AG10803 (cell line): Measurements from ENCODE around the gene ADCY9.

ENCODE experiments used
- DNase-seq: peaks from one replicate; pipeline ENCODE4 v3.0.0; 2010; ENCODE audit warnings: low read depth
- H3K4me3 ChIP-seq: 2 replicates; pipeline ENCODE4 v1.5.1; 2011; ENCODE audit warnings: mild to moderate bottlenecking, low read length, control low read depth
- TF ChIP-seq, protein P1 (sequence below): conservative IDR thresholded peaks from 2 replicates; pipeline ENCODE4 v1.5.1; 2011; ENCODE audit warnings: mild to moderate bottlenecking, low read length, control low read depth, inconsistent platforms

Gene ADCY9

DNA sequence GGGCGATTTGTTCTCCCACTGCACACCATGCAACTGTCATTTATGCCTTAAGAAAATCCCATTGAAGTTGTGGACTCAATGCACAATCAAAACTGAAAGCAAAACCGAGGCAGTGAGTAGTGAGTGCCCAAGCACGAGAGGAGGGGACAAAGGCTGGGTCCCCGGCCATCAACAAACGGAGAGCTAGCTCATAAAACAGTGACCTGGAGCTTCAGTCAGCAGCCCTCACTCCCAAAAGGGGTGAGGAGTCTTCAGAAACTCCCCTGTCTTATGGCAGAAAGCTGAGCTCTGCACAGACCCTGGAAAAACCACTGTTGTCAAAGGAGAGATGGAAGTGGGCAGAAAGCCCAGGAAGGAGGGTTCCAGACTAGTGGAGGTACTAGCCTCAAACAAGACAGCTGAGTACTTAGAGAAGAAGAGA is 96.9 kb downstream of the ADCY9 start:
- peak; percentile 50 for DNase-seq
- TF ChIP-seq, protein P1, sequence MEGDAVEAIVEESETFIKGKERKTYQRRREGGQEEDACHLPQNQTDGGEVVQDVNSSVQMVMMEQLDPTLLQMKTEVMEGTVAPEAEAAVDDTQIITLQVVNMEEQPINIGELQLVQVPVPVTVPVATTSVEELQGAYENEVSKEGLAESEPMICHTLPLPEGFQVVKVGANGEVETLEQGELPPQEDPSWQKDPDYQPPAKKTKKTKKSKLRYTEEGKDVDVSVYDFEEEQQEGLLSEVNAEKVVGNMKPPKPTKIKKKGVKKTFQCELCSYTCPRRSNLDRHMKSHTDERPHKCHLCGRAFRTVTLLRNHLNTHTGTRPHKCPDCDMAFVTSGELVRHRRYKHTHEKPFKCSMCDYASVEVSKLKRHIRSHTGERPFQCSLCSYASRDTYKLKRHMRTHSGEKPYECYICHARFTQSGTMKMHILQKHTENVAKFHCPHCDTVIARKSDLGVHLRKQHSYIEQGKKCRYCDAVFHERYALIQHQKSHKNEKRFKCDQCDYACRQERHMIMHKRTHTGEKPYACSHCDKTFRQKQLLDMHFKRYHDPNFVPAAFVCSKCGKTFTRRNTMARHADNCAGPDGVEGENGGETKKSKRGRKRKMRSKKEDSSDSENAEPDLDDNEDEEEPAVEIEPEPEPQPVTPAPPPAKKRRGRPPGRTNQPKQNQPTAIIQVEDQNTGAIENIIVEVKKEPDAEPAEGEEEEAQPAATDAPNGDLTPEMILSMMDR: no peak
- H3K4me3 ChIP-seq: peak overlapping the region; percentile 60

DNA sequence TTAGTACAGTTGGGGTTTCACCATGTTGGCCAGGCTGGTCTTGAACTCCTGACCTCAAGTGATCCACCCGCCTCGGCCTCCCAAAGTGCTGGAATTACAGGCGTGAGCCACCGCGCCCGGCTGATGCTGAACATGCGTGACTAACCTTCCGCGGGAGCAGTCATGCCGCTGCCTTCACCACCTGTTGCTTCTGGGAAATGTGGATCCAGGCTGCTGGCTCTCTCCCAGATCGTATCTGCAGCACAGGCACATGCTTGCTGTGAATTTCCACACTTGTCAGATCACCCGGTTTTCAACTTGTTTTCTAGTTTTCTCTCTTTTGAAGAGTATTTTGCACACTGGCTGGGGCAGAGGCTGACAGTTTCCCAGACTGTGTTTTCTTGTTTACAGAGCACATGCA is 97.9 kb downstream of the ADCY9 start:
- no peak overlapping the region for H3K4me3 ChIP-seq
- TF ChIP-seq, protein P1: no peak
- peak; percentile 86 for DNase-seq

DNA sequence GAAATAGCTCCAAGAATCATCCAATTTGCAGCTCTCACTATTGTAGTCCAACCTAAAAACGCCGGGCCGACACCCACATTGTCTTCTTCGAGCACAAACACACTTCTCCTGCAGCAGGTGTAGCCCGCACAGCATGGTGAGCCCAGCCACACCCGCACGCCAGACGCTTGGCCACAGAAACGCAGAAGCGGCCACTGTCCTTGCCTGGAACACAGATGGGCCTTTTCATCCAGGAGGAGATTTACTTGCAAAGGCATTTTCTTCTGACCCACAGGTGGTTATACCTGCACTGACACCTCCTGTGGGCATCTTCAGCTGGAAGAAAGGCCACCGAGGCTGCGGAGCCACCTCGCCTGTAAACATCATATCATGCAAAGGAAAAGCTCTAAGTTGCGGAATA is 98.4 kb downstream of the ADCY9 start:
- DNase-seq: no peak
- no peak overlapping the region for H3K4me3 ChIP-seq
- TF ChIP-seq, protein P1: no peak

DNA sequence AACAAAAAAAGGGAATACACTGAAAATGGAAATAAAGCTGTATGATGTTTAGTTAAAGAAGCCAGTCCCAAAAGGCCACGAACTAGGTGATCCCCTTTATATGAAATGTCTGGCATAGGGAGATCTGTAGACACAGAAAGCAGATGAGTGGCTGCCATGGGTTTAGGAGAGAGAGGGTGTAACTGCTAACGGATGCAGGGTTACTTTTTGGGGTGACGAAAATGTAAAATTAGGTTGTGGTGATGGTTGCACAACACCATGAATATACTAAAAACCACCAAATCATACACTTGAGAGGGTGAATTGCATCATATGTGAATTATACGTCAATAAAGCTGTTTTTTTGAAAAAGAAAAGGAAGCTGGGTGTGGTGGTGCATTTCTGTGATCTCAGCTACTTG is 99.6 kb downstream of the ADCY9 start:
- TF ChIP-seq, protein P1: no peak
- no peak overlapping the region for H3K4me3 ChIP-seq
- DNase-seq: peak; percentile 77

DNA sequence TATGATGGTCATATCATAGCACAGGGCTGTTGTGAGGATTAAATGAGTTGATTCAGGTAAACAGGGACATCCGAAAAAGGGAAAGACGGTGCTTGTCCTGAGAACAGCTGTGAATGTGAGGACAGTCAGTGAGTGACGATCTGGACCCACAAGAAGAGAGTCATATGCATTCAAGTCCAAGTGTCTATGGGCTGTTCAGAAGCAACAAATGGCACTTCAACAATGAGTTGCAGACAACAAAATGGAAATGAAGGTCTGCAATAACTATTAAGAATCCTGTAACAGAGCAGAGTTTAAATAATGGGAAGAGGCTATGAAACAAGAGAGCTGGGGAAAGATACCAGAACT is 100.3 kb downstream of the ADCY9 start:
- DNase-seq: no peak
- H3K4me3 ChIP-seq: no peak overlapping the region
- TF ChIP-seq, protein P1: no peak

DNA sequence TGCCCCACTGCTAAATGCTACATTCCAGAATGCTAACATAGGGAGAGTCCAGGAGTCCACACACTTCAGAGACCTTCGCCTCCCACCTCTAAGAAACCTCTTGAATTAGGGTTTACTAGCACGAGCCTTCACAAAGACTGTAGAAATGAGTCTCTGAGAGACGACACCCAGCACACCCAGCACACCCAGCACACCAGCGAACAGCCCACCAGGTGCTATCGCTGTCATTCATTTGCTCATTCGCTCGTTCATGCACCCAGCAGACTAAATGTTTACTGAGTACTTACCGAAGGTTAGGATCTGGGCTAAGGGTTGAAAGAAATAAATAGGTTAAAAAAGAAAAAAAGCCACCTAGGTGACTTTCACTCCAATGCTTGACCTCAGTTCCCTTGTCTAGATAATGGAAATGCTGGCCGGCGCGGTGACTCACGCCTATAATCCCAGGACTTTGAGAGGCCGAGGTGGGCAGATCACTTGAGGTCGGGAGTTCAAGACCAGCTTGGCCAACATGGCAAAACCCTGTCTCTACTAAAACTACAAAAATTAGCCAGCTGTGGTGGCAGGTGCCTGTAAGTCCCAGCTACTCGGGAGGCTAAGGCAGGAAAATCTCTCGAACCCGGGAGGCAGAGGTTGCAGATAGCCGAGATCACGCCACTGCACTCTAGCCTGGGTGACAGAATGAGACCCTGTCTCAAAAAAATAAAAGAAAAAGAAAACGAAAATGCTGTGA is 100.8 kb downstream of the ADCY9 start:
- no peak for DNase-seq
- TF ChIP-seq, protein P1: no peak

DNA sequence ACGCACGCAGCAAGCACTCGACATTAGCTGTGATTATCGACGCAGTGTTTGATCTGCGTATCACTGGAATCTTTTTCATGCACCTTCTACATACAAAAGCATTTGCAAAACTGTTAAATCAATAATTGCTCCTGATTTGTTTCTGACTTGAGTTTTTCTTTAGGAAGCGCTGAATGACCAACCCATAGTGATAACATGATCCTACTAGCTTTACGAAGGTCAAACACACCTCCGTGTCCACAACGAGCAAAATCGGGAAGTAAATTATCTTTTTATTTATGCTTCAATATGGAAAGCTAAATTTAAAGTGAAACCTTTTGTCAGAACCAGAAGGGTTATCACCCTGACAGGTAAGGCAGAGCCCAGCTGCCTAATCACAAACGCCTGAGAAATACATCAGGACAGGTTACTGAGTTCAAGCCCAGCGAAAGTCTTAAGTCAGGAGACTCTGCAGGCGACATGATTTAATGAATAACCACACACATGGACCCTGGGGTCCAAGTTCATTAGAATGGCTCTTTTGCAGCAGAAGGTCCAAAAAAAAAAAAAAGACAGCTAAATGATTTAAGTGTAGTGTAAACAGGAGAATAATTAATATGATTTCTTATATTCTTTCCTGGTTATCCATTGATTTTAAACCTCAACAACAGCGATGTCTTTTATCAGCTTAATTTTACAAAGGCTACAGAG is 104.2 kb downstream of the ADCY9 start:
- no peak overlapping the region for H3K4me3 ChIP-seq
- DNase-seq: no peak
- TF ChIP-seq, protein P1: no peak

More for the DNA sequence above, 100.8 kb downstream of the ADCY9 start:
- no peak overlapping the region for H3K4me3 ChIP-seq
